ENCODE results near the gene CCDC69.

DNA sequence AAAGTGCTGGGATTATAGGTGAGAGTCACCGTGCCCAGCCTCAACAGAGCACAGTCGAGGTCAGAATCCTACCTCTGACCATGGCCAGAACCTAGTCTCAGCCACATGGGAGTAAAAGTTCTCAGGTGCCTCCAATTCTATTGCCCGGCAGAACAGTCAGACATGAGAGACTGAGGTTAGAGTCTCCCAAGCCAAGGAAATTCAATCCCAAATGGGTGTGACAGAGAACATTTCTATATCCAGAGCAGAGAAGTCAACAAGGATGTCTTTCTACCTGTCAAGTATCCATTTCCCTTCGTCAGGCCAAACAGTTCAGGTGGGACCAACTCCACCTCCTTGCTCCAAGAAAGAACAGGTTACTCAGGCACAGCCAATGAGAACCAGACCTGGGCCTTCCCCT is 76.9 kb downstream of the CCDC69 start:
- TF ChIP-seq, protein P1, sequence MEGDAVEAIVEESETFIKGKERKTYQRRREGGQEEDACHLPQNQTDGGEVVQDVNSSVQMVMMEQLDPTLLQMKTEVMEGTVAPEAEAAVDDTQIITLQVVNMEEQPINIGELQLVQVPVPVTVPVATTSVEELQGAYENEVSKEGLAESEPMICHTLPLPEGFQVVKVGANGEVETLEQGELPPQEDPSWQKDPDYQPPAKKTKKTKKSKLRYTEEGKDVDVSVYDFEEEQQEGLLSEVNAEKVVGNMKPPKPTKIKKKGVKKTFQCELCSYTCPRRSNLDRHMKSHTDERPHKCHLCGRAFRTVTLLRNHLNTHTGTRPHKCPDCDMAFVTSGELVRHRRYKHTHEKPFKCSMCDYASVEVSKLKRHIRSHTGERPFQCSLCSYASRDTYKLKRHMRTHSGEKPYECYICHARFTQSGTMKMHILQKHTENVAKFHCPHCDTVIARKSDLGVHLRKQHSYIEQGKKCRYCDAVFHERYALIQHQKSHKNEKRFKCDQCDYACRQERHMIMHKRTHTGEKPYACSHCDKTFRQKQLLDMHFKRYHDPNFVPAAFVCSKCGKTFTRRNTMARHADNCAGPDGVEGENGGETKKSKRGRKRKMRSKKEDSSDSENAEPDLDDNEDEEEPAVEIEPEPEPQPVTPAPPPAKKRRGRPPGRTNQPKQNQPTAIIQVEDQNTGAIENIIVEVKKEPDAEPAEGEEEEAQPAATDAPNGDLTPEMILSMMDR (IDR thresholded peaks at IDR 0.05; ENCODE audit: insufficient read depth, low read length, poor library complexity, severe bottlenecking) = no peak
- no peak for TF ChIP-seq EZH2phosphoT487 (conservative IDR thresholded peaks at IDR 0.05; ENCODE audit: low read length)
